ENCODE data around the gene DNAJB2. TPM values are rescaled to one million over a fixed set of nuclear protein-coding genes. Genes with fewer than 3 reads are reported as not detected.

The DNAJB2 gene
- total and polyA plus RNA-seq, 2 of the 8 experiments (the other 6 are each of a cell fraction or from before 2014, with no cell fraction given), result 21.0 to 26.3 TPM

DNA sequence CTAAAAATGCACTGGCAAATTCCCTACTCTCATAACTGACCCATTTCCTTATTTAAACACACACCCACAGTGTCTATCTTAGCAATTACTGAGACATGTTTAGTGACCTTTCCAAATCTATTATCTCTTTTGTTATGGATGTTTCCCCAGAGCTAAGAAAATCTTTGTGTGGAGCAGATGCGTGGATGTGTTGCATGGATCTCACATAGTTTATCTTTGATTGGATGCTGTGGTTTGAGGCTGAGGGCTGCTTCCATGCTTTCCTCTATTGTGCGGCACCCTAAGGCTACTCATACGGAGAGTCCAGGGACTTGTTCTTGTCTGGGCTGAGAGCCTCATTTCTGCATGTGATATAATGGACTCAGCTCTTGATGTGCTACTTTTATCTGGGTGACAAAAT lies 44.8 kb upstream of the DNAJB2 start:
- H3K27ac ChIP-seq (ENCODE audit: low read depth, low read length), result no peak overlapping the region
- H4K8ac ChIP-seq (ENCODE audit: extremely low read depth, insufficient read depth, low read length), result no peak overlapping the region
- no peak overlapping the region for H2BK12ac ChIP-seq (ENCODE audit: low read depth, low read length)
- H2BK15ac ChIP-seq (ENCODE audit: low read length), result no peak overlapping the region
- no peak overlapping the region for H3K18ac ChIP-seq (ENCODE audit: extremely low read depth, low read length)
- H3K23ac ChIP-seq (ENCODE audit: insufficient read length), result no peak overlapping the region
- no peaks in the 10 kb centered on the region for H3K9me3 ChIP-seq (ENCODE audit: insufficient read depth in 2 of 2, low read depth in 1 of 2, low read length in 1 of 2)
- H2BK5ac ChIP-seq (ENCODE audit: low read depth, low read length), result no peak overlapping the region
- H3K56ac ChIP-seq (replicated peaks; ENCODE audit: insufficient read length, low read depth, low read length), result no peak overlapping the region
- DNase-seq (ENCODE audit: low read depth in 1 of 2, low spot score in 2 of 2) (no peak), FAIRE-seq (no peak)
- H4K91ac ChIP-seq (replicated peaks; ENCODE audit: insufficient read length, low read length), result no peak overlapping the region
- no peak overlapping the region for H3K9ac ChIP-seq (replicated peaks in 1 of 4; ENCODE audit: extremely low read depth in 1 of 4, low read depth in 3 of 4, low read length in 3 of 4)
- no peaks in the 10 kb centered on the region; a peak in 1 of 7 replicates for H3K4me1 ChIP-seq (replicated peaks in 1 of 4; ENCODE audit: control insufficient read depth in 3 of 4, insufficient read depth in 4 of 4, low read length in 3 of 4)
- no peak overlapping the region for H2AK5ac ChIP-seq (ENCODE audit: low read depth, low read length)
- ChIA-PET CTCF (ENCODE audit: partially characterized antibody) (interaction anchor here (1.0 to 2.8 kb wide), 3 partner anchors 44 to 254 kb away, joined by 3 to 12 read pairs (median 3); partner anchors contain the start of gene DNAJB2), POLR2A (ENCODE audit: partially characterized antibody) (interaction anchor here (2.1 to 4.9 kb wide), 3 partner anchors 8 to 13 kb away, joined by 8 to 22 read pairs (median 11); partner anchors contain the start of genes GLB1L and STK16)
- H2AFZ ChIP-seq (ENCODE audit: low read length), result no peak overlapping the region
- peaks cover 0 to 4% of the 10 kb centered on the region in 2 experiments; a peak in 1 of 4 replicates for H3K79me2 ChIP-seq (ENCODE audit: control insufficient read depth in 1 of 2, insufficient read depth in 2 of 2, low read length in 2 of 2)
- H2BK120ac ChIP-seq (replicated peaks; ENCODE audit: low read depth, low read length), result no peak overlapping the region
- no peak overlapping the region for H4K5ac ChIP-seq (ENCODE audit: insufficient read length, low read depth, low read length)
- H3K23me2 ChIP-seq (ENCODE audit: low read depth, low read length), result peaks cover 2% of the 10 kb centered on the region; the same call in 1 of the 2 replicates
- WGBS, 2 experiments (ENCODE audit: extremely low coverage in 1 of 2, insufficient coverage in 1 of 2, insufficient read length in 1 of 2, insufficient replicate concordance in 2 of 2, low coverage in 1 of 2, low lambda C conversion rate in 2 of 2, missing lambda C conversion rate in 1 of 2), result 88% methylated on average over 3 of the region's 3 CpGs; no CpG with 5 or more reads in 1 of the 2 experiments
- no peak for TF ChIP-seq TAF7 (optimal IDR thresholded peaks at IDR 0.05; ENCODE audit: borderline replicate concordance, low read depth, low read length)
- TF ChIP-seq NRF1 (IDR thresholded peaks at IDR 0.05; ENCODE audit: low read depth, low read length), result no peak
- TF ChIP-seq BACH1 (IDR thresholded peaks at IDR 0.05; ENCODE audit: low read length), result no peak
- no peak for TF ChIP-seq YY1 (IDR thresholded peaks at IDR 0.05; ENCODE audit: low read depth, low read length)
- TF ChIP-seq SAP30 (IDR thresholded peaks at IDR 0.05; ENCODE audit: insufficient read depth, insufficient replicate concordance, low read length), result no peak
- TF ChIP-seq, protein P1, sequence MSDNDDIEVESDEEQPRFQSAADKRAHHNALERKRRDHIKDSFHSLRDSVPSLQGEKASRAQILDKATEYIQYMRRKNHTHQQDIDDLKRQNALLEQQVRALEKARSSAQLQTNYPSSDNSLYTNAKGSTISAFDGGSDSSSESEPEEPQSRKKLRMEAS (IDR thresholded peaks at IDR 0.05), result no peak
- no peak for TF ChIP-seq FOSL1 (IDR thresholded peaks at IDR 0.05; ENCODE audit: insufficient read depth, low read depth, low read length)
- TF ChIP-seq CTBP2 (IDR thresholded peaks at IDR 0.05; ENCODE audit: borderline replicate concordance, insufficient read depth, insufficient read length, low read length), result no peak
- no peak overlapping the region for H3K4me2 ChIP-seq (ENCODE audit: insufficient read depth in 1 of 2, low read depth in 2 of 2, low read length in 2 of 2)
- H4K20me1 ChIP-seq (replicated peaks in 1 of 2; ENCODE audit: control insufficient read depth in 1 of 2, insufficient read depth in 2 of 2, low read length in 2 of 2), result no peaks in the 10 kb centered on the region
- no peak overlapping the region for H3K14ac ChIP-seq (ENCODE audit: insufficient read length)
- no peaks in the 10 kb centered on the region for H3K79me1 ChIP-seq (ENCODE audit: low read depth, low read length)
- no peak overlapping the region for H3K4me3 ChIP-seq (ENCODE audit: extremely low read depth in 1 of 4, insufficient read depth in 2 of 4, low read depth in 3 of 4, low read length in 4 of 4)
- peaks cover 35 to 69% (median 57%) of the 10 kb centered on the region in 4 experiments for H3K36me3 ChIP-seq (ENCODE audit: control insufficient read depth in 2 of 4, insufficient read depth in 4 of 4, low read length in 3 of 4)
- no peak overlapping the region for H2BK20ac ChIP-seq (ENCODE audit: low read length)
- no peaks in the 10 kb centered on the region for H3K27me3 ChIP-seq (replicated peaks in 1 of 4; ENCODE audit: control insufficient read depth in 3 of 4, extremely low read depth in 1 of 4, insufficient read depth in 3 of 4, low read length in 3 of 4)
- no peak overlapping the region for H3K4ac ChIP-seq (replicated peaks; ENCODE audit: insufficient read length, low read depth, low read length)

All from H1 (cell line).